22Rv1 (cell line): Measurements from ENCODE around the gene FARP1.
A peak's percentile ranks its signal among the peaks of the same experiment; 100 is the strongest.

Experiments used
- H3K27ac ChIP-seq: fragments of 450-650 bp; 2 replicates; pipeline ENCODE4 v1.5.1; 2017
- ZFX ChIP-seq: fragments of 450-650 bp; IDR thresholded peaks from 2 replicates; pipeline ENCODE4 v1.6.1; 2017; ENCODE audit warnings: antibody characterized with exemption, borderline replicate concordance
- TF ChIP-seq, protein P1 (sequence below): fragments of 450-650 bp; IDR thresholded peaks from 2 replicates; pipeline ENCODE4 v1.5.1; 2017; ENCODE audit warnings: mild to moderate bottlenecking

The FARP1 gene, protein sequence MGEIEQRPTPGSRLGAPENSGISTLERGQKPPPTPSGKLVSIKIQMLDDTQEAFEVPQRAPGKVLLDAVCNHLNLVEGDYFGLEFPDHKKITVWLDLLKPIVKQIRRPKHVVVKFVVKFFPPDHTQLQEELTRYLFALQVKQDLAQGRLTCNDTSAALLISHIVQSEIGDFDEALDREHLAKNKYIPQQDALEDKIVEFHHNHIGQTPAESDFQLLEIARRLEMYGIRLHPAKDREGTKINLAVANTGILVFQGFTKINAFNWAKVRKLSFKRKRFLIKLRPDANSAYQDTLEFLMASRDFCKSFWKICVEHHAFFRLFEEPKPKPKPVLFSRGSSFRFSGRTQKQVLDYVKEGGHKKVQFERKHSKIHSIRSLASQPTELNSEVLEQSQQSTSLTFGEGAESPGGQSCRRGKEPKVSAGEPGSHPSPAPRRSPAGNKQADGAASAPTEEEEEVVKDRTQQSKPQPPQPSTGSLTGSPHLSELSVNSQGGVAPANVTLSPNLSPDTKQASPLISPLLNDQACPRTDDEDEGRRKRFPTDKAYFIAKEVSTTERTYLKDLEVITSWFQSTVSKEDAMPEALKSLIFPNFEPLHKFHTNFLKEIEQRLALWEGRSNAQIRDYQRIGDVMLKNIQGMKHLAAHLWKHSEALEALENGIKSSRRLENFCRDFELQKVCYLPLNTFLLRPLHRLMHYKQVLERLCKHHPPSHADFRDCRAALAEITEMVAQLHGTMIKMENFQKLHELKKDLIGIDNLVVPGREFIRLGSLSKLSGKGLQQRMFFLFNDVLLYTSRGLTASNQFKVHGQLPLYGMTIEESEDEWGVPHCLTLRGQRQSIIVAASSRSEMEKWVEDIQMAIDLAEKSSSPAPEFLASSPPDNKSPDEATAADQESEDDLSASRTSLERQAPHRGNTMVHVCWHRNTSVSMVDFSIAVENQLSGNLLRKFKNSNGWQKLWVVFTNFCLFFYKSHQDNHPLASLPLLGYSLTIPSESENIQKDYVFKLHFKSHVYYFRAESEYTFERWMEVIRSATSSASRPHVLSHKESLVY

DNA sequence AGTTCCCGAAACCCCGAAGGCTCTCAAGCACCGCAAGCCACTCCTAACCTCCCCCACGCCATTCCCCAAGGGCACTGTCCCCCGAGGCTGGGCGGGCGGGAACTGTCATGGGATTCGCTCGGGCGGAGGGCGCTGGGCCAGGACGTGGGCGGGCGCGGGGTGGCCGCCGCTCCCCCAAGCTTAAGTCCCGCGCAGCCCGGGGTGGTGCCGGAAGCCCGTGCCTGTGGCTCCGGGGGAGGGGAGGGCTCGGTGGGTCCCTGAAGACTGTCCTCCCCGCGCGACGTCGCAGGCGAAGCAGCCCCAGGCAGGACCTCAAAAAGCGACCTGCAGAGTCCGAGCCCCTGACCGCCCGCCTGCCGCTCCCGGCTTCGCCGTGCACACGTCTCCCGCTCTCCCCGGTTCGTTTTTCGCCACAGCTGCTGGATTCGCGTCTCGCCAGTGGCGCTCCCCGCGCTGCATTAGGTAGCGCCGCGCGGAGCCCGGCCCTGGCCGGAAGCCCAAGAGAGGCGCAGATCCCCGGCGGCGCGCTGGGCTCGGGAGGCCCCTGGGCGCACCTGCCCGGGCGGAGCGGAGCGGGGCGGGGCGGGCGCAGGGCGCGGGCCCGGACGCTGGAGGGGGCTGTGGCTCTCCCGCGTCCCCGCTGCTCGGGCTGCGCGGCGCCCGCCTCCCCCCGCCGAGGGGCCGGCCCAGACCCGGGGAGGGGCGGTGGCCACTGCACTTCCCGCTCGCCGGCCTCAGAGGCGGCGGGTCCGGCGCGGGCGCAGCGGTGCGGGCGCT lies at the start of gene FARP1:
FARP1 (plus strand) TSS at position 715 of the 777 bp plus-strand sequence. CDS start 70,149 bp downstream, outside the sequence.
- H3K27ac ChIP-seq: peak within 1 kb of the TSS; percentile 62
- no peak for TF ChIP-seq ZFX
- TF ChIP-seq, protein P1, sequence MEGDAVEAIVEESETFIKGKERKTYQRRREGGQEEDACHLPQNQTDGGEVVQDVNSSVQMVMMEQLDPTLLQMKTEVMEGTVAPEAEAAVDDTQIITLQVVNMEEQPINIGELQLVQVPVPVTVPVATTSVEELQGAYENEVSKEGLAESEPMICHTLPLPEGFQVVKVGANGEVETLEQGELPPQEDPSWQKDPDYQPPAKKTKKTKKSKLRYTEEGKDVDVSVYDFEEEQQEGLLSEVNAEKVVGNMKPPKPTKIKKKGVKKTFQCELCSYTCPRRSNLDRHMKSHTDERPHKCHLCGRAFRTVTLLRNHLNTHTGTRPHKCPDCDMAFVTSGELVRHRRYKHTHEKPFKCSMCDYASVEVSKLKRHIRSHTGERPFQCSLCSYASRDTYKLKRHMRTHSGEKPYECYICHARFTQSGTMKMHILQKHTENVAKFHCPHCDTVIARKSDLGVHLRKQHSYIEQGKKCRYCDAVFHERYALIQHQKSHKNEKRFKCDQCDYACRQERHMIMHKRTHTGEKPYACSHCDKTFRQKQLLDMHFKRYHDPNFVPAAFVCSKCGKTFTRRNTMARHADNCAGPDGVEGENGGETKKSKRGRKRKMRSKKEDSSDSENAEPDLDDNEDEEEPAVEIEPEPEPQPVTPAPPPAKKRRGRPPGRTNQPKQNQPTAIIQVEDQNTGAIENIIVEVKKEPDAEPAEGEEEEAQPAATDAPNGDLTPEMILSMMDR: peak; percentile 72

DNA sequence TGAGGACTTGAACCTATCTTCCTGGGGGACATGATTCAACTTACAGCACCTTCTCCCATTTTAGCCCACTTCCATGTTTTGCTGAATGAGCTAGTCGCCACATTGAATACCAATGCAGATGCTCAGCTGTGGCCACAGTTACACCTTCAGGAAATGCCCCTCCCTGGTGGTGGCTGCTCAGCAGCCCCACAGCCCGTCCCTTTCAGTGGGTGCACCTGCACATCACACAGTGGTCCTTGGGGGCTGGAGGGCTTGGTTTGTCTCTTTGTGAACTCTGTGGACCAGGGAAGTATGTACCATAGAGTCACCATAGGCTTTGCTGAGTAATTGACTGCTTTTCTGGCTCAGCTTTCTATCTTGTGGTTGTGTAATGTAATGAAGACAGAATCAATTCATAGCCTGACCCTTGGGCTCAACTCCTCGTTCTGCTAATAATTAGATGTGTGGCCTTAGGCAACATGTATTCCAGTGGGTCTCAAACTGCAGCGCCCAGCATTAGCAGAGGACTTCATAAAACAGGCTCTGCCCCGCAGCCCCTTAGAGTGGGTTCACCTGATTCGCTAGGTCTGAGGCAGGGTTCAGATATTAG lies 48.1 kb upstream of the FARP1 start:
- TF ChIP-seq, protein P1: no peak
- no peak for TF ChIP-seq ZFX
- H3K27ac ChIP-seq: no peak overlapping the region

DNA sequence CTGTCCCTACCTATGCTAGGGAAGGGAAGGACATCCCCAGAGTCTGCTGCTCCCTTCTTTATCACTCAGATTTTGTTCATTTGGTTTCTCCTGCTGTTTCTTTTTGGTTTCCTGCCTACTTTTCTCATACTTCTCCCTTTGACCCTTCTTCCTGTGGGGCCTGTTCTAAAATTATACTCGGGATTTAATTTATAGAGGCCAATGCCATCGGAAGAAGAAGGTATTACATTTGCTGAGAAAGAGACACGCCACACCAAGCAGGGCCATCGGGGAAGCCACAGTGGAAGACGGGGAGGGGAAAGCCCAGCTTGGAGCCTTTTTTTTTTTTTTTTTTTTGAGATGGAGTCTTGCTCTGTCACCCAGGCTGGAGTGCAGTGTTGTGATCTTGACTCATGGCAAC lies 46.8 kb upstream of the FARP1 start:
- TF ChIP-seq, protein P1: no peak
- TF ChIP-seq ZFX: no peak

DNA sequence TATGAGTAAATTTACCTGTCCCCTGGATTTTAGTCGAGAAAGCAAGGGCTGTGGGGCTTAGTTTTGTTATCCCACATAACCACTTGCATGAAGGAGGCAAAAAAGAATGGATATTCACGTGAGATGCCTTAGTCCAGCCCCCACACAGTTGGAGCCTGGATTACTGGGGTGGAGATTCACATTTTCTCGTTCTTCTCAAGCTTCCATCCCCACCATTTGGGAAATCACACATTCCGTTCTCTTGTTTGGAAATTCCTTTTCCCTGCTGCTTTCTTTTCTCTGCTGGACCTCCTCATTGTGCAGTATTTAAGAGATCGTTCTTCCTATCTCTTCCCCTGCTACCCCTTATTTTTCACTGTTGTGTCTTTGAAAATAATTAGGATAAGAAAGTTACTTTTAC lies 45.1 kb upstream of the FARP1 start:
- TF ChIP-seq, protein P1: no peak
- no peak for TF ChIP-seq ZFX
- H3K27ac ChIP-seq: no peak overlapping the region

More for the DNA sequence above, 46.8 kb upstream of the FARP1 start:
- H3K27ac ChIP-seq: no peak overlapping the region

DNA sequence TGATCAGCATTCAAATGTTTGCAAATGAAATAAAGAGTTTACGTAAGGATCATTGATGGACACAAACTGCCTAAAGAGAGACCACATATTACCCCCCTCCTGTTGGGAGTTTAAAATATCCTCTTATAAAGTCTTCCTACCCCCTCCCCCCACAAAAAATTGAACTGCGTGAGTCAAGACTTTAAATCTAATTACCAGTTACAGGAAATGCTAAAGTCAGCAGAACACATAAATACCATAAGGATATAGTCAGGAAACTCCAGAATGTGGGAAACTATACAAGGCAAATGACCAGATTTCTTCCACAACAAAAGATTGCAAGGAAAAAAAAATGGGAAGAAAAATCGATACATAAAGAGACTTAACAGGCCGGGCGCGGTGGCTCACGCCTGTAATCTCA lies 44.4 kb upstream of the FARP1 start:
- H3K27ac ChIP-seq: no peak overlapping the region
- TF ChIP-seq ZFX: no peak
- TF ChIP-seq, protein P1: no peak

DNA sequence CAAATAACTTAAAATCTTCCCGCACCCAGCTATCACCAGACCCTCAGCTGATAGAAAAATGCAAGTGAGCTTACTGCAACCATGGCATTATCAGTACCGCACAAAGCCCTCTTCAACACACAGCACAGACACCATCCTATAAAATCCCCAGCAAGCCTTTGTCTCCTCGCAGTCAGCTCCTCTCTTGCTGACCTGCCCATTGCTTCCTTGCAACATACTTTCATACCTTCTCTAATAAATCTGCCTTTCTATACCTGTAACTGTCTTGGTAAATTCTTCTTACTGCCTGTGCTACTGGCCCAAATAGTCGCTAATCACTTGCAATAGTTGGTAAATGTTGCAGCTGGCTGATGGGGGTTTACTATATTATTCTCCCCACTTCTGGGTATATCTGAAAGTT lies 43.3 kb upstream of the FARP1 start:
- H3K27ac ChIP-seq: no peak overlapping the region
- TF ChIP-seq, protein P1: no peak
- no peak for TF ChIP-seq ZFX
